COR-L47 (cell line): Measurements from ENCODE around the gene FOSL1.

Experiments used
- DNase-seq: peaks from one replicate; lab custom pipeline; 2025; lab: John Stamatoyannopoulos, UW

FOSL1 gene

GRCh38 chr11:65919573-65920371, 19.6 kb upstream of the FOSL1 start:
- no peak for DNase-seq

GRCh38 chr11:65919141-65919572, 19.0 kb upstream of the FOSL1 start, which contains the start of gene DRAP1:
Gene DRAP1 (plus strand): TSS chr11:65919426. CDS start chr11:65919502, 76 bp downstream.
- DNase-seq, result peak; percentile 99

GRCh38 chr11:65918211-65919140, 18.3 kb upstream of the FOSL1 start, which contains the start of gene C11orf68:
Gene C11orf68 (minus strand): TSS chr11:65919062. CDS start chr11:65919031, 31 bp downstream.
- no peak for DNase-seq

- DNase-seq, result no peak
Observed at GRCh38 chr11:65917434-65918210, 17.4 kb upstream of the FOSL1 start.

- DNase-seq, result no peak
Observed at GRCh38 chr11:65917077-65917433, 16.9 kb upstream of the FOSL1 start.

- DNase-seq, result no peak
Observed at GRCh38 chr11:65916391-65916790, 16.2 kb upstream of the FOSL1 start.

GRCh38 chr11:65915821-65916251, 15.6 kb upstream of the FOSL1 start:
- DNase-seq, result no peak

GRCh38 chr11:65915101-65915820, 15.1 kb upstream of the FOSL1 start:
- DNase-seq, result no peak

- no peak for DNase-seq
Observed at GRCh38 chr11:65912845-65913244, 12.7 kb upstream of the FOSL1 start.

- DNase-seq, result peak; percentile 72
Observed at GRCh38 chr11:65911682-65912568, 11.7 kb upstream of the FOSL1 start.

GRCh38 chr11:65907878-65908277, 7.7 kb upstream of the FOSL1 start:
- DNase-seq, result no peak

GRCh38 chr11:65906602-65907001, 6.4 kb upstream of the FOSL1 start:
- no peak for DNase-seq

- DNase-seq, result no peak
Observed at GRCh38 chr11:65903715-65904114, 3.5 kb upstream of the FOSL1 start.

GRCh38 chr11:65903068-65903481, 2.9 kb upstream of the FOSL1 start:
- no peak for DNase-seq

GRCh38 chr11:65900899-65901180, 652 bp upstream of the FOSL1 start:
- no peak for DNase-seq

- no peak for DNase-seq
Observed at GRCh38 chr11:65899356-65900124, 648 bp downstream of the FOSL1 start.

GRCh38 chr11:65898656-65899355, 1.4 kb downstream of the FOSL1 start:
- DNase-seq, result no peak

- DNase-seq, result no peak
Observed at GRCh38 chr11:65897020-65897471, 3.1 kb downstream of the FOSL1 start.
